ENCODE measurements around the gene FNDC3A.

GRCh38 chr13:48950501-48950875 lies 25.2 kb upstream of the FNDC3A start:
- TF ChIP-seq CTCF (conservative IDR thresholded peaks at IDR 0.05 in 1 of 2, IDR thresholded peaks at IDR 0.05 in 1 of 2; ENCODE audit: extremely low read depth in 1 of 2, insufficient read depth in 1 of 2, low read depth in 1 of 2, low read length in 2 of 2) = no peak
- no peak for TF ChIP-seq EZH2 (IDR thresholded peaks at IDR 0.05; ENCODE audit: borderline replicate concordance, low read length)
